ENCODE data around the gene OR5P2. TPM values are rescaled to one million over a fixed set of nuclear protein-coding genes. Genes with fewer than 3 reads are reported as not detected.

OR5P2 gene
- total RNA-seq, result not detected in 2 replicates

GRCh38 chr11:7796842-7797241 is at the start of gene OR5P2:
Gene OR5P2, minus strand, starts transcription at chr11:7796942. Its CDS starts 0 bp downstream, at chr11:7796942.

GRCh38 chr11:7830740-7831139 is 34.0 kb upstream of the OR5P2 start, which contains the start of gene OR5P3:
Gene OR5P3, minus strand, starts transcription at chr11:7830840.

Other genes starting within 250 kb of the OR5P2 start
- 5.7 and 6.3 TPM in 2 replicates for gene CYB5R2, start 123.4 kb downstream of the OR5P2 start, total RNA-seq
- not detected in 2 replicates for gene OVCH2, start 90.5 kb downstream of the OR5P2 start, total RNA-seq
- gene OR5P3, start 33.9 kb upstream of the OR5P2 start, total RNA-seq, result not detected in 2 replicates
- gene OR10A6, start 134.3 kb upstream of the OR5P2 start, total RNA-seq, result not detected in 2 replicates
- not detected in 2 replicates for gene OR10A3, start 144.8 kb upstream of the OR5P2 start, total RNA-seq
- gene NLRP10, start 168.5 kb upstream of the OR5P2 start, total RNA-seq, result under 0.01 TPM in 1 of 2 replicates, not detected in the other
- 465 and 777 TPM in 2 replicates for gene EIF3F, start 190.4 kb upstream of the OR5P2 start, total RNA-seq

Data from mesangial cell (primary cell).